HUDEP-2 (cell line): ENCODE data around the gene TLR2.

ENCODE experiments used
- DNase-seq, 76 experiments: peaks; one replicate each; lab custom pipeline; 2025; ENCODE audit not compliant: unreplicated experiment in 76 of 76; lab: John Stamatoyannopoulos, UW

The TLR2 gene

GRCh38 chr4:153684182-153684970 lies at the start of gene TLR2:
Gene TLR2, plus strand, starts transcription at chr4:153684280. Its CDS starts 18,628 bp downstream, at chr4:153702908.
- peak in 1 of 76 experiments; percentile 16 for DNase-seq

GRCh38 chr4:153634738-153635353 lies 49.2 kb upstream of the TLR2 start:
- peak in 4 of 76 experiments; percentile 2 to 17 (median 4) for DNase-seq

GRCh38 chr4:153635846-153636245 lies 48.2 kb upstream of the TLR2 start:
- no peak for DNase-seq

GRCh38 chr4:153637201-153637600 lies 46.9 kb upstream of the TLR2 start:
- no peak for DNase-seq

GRCh38 chr4:153638011-153638410 lies 46.1 kb upstream of the TLR2 start:
- DNase-seq: no peak

GRCh38 chr4:153638999-153639398 lies 45.1 kb upstream of the TLR2 start:
- no peak for DNase-seq

GRCh38 chr4:153639833-153640802 lies 44.0 kb upstream of the TLR2 start:
- DNase-seq: no peak

GRCh38 chr4:153641532-153641931 lies 42.5 kb upstream of the TLR2 start:
- no peak for DNase-seq

- peak in 18 of 76 experiments; percentile 1 to 62 (median 18) for DNase-seq
These were observed 40.4 kb upstream of the TLR2 start for GRCh38 chr4:153643406-153644383.

- peak in 4 of 76 experiments; percentile 2 to 6 (median 3) for DNase-seq
These were observed 38.9 kb upstream of the TLR2 start for GRCh38 chr4:153645183-153645582.

- DNase-seq: no peak
These were observed 37.8 kb upstream of the TLR2 start for GRCh38 chr4:153646261-153646660.

- DNase-seq: no peak
These were observed 37.1 kb upstream of the TLR2 start for GRCh38 chr4:153646978-153647377.

GRCh38 chr4:153647975-153648374 lies 36.1 kb upstream of the TLR2 start:
- DNase-seq: no peak

GRCh38 chr4:153649572-153649991 lies 34.5 kb upstream of the TLR2 start:
- peak in 16 of 76 experiments; percentile 1 to 47 (median 15) for DNase-seq

GRCh38 chr4:153651116-153651515 lies 33.0 kb upstream of the TLR2 start:
- peak in 2 of 76 experiments; percentile 3 to 6 for DNase-seq

- DNase-seq: no peak
These were observed 32.5 kb upstream of the TLR2 start for GRCh38 chr4:153651587-153651986.

- no peak for DNase-seq
These were observed 31.9 kb upstream of the TLR2 start for GRCh38 chr4:153652051-153652784.

GRCh38 chr4:153655002-153655541 lies 29.0 kb upstream of the TLR2 start:
- DNase-seq: no peak

- no peak for DNase-seq
These were observed 28.2 kb upstream of the TLR2 start for GRCh38 chr4:153655928-153656327.
